CD4-positive, alpha-beta T cell treated with Interleukin-21 for 1 hour (primary cell): ENCODE results near the gene BORCS8.
"Not testable (repeated sequence)": the region's sequence is repeated elsewhere in the genome, so short reads cannot be mapped to it uniquely, and the experiment has no call there.

ENCODE experiments used
- DNase-seq: peaks from one replicate; pipeline ENCODE4 v3.0.0-alpha.2; 2020

BORCS8 gene

DNA sequence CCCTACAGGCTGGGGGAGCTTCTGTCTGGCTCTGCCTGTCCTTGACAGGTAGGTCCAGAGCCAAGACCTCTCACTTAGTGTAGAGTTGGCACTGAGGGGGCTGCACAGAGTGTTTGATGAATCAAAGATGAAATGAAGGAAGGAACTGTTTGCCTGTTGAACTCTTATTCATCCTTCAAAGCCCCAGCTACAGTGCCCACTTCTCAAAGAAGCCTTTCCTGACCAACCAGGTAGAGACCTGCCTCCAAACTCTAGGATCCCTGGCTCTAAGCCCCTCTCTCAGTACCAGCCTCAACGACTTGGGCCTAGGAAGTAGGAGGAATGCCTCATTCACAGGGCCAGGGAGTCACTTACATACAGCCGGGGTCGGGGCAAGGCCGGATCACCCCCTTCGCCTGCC lies 44.6 kb downstream of the BORCS8 start:
- no peak for DNase-seq

DNA sequence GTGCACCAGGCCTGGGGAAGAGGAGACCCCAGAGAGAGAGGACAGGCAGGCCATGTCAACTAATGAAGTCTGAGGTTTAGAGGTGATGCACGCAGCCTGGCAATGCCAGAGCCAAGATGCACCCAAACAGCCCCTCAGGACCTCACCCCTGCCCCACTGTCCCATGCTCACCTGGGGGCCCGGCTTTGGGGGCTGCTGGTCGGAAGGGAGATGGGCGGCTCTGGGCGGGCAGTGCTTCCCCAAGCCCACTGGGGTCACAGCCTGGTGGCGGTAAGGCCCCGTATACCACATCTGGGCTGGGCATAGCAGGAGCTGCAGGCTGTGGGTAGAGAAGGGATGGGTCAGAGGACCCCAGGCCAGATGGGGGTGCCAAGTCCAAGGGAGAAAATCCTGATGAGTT lies 45.1 kb downstream of the BORCS8 start:
- DNase-seq: no peak

DNA sequence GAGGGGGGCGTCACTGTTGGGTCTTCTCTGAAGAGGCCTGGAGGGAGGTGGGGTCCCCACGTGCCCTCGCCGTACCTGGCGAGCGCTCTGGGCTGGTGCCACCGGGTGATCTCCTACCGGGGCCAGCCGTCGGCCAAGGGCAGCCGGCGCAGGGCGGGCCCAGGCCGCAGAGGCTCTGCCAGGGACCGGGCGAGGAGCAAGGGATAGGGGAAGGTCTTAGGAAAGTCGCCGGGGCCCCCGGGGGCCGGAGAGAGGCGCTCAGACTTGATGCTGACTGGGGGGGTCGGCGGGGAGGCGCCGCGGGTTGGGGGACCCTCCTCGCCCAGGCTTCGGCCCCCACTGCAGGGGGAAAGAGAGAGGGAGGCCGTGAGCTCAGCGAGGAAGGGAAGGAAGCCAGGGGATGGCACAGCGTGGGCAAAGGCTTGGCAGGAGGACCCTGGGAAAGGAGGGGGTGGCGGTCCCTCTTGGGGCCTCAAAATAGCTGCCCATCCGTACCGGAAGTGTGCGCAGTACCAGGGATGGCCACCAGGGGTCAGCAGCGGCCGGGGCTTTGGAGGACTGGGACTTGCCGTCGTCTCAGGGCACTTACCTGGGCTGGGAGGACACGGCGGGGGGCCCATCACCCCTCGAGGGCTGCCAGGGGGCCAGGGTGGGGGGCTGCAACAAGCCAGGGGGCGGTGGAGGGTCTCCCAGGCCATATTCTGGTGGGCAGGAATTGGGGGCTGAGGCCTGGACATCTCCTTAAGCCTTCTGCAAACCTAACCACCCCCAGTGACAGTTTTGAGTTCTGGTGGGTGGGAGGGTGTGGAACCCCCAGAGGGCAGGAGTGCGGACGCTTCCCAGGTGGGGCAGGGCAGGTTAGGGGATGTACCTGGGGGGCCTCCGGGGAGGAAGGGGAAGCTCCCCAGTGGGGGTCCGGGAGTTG lies 46.0 kb downstream of the BORCS8 start:
- DNase-seq: peak; percentile 85

DNA sequence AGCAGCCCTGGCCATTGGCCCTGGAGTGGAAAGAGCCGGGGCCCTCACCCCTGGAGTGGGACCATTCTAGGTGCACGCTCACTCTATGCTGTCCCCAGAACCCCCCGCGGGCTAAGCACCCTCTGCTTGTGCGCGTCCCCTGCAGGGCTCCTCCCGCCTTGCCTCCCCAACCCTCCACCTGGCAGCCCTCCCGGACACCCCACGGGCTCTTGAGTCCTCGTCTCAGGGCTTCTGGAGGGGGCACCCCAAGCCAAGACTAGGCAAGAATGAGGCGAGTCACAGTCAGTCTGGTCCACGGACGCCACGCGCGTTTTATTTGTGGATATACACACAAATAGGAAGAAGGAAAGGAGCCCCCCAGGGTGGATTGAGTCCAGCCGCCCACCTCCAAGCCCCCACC lies 46.7 kb downstream of the BORCS8 start:
- DNase-seq: no peak

DNA sequence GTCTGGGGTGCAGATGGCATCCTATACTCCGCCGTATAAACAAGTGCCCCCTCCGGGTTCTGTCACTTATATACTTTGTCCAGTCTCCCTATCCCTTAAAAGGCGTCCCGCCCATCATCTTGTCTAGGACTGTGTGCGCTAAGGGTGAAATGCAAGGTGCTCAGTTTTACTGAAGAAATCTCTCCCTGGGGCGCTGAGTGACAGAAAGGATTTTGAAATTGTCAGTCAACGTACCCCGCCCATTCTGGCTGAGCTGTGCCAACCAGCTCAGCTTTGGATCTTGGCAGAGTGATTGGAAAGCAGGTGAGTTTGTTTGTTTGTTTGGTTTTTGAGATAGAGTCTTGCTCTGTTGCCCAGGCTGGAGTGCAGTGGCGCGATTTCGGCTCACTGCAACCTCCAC lies 49.6 kb downstream of the BORCS8 start:
- DNase-seq: no peak

DNA sequence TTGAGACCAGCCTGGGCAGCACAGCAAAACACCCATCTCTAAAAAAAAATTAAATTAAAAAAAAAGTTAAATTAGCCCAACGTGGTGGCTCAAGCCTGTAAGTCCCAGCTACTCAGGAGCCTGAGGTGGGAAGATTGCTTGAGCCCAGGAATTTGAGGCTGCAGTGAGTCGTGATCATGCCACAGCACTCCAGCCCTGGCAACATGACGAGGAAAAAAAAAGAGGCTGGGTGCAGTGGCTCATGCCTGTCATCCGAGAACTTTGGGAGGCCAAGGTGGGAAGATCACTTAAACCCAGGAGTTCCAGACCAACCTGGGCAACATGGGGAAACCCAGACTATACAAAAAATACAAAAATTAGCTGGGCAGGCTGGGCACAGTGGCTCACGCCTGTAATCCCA lies 51.5 kb downstream of the BORCS8 start:
- DNase-seq: no peak

DNA sequence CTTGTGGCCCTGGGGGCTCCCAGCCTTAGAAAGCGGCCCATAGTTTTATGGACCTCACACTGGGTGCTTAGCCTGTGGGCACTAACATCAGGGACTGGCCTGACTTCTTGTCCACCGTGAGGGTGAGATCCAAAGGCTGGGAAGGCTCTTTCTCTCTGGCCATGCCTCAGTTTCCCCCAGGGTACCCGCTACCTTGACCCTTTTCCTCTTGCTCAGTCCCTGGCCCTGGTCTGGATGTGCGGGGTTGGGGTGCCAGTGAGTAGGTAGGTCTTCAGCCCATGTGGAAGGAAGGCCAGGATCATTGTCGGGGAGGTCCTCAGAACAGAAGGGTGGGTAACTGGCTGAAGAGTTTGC lies 52.1 kb downstream of the BORCS8 start:
- no peak for DNase-seq

DNA sequence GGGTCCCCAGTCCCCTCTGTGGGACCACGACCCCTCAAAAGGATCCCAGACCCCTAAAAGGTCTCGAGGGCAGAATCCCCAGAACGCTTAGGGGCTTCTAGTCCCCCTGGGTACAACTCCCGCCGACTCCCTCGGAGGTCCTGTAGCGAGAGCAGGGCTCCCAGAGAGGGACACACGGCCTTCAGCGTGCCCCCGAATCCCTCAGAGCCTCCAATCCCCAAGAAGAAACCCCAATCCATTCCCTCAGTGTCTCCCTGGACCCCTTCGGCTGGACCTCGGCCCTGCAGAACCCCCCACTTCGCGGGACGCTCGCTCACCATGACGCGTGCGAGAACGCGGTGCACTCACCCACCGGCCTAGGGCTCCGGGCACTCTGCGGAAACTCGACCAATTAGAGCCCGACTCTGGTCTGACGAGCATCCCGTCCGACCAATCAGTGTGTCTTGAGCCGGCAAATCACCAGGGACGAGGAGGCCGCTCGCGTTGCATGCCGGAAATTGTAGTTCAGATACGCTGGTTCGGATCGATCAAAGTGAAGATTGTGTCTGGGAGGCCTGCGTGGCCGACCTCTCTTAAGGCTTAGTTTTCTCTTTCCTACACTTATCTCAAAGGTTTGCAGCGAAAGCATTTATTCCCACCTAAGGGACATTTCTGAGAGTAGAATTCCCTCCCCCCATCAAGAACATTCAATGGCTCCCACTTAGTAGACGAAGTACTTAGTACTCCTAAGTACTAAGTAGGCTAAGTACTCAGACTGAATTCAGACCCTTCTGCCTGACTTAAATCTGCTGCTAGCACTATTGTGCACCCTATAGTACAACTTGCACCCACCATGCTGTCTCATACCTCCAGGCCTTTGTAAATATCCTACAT lies 53.6 kb downstream of the BORCS8 start, which contains the start of gene TMEM161A:
Gene TMEM161A, minus strand, starts transcription at position 370 of the 873 bp plus-strand sequence. Its CDS starts 50 bp downstream, at position 320.
- DNase-seq: peak; percentile 98

DNA sequence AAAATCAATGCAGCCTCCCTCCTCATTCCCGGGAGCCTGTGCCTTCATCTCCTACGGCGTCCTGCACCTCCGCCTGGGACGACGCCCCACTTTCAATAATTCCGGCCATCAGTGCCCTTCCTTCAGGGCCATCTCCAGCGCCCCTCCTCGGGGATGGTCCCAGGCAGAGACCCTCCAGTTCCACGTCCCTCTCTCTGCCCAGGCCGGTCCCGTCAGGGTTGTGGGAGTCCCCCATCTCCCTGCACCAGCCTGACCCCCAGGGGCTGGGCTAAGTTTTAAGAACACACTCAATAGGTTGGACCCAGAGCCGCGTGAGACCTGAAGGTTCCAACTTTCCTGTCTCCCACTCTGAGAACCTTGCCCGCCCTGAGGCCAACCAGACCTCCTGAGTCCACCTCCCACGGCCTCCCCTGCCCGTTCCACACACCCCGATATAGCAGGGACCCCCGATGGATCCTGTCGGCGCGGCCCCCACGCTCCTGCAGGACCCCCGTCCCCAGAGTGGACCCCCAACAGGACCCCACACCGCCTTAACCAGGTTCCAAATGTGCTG lies 54.3 kb downstream of the BORCS8 start:
- DNase-seq: no peak

DNA sequence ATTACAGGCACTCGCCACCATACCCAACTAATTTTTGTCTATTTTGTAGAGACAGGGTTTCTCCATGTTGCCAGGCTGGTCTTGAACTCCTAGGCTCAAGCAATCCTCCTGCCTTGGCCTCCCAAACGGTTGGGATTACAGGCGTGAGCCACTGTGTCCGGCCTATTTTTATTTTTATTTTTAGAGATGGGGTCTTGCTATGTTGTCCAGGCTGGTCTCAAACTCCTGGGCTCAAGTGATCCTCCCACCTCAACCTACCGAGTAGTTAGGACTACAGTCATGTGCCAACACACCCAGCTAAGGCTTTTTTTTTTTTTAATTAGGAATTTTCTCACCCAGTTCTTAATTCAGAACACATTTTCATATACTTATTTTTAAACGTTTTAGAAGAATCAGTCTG lies 56.2 kb downstream of the BORCS8 start:
- not testable (repeated sequence) for DNase-seq

DNA sequence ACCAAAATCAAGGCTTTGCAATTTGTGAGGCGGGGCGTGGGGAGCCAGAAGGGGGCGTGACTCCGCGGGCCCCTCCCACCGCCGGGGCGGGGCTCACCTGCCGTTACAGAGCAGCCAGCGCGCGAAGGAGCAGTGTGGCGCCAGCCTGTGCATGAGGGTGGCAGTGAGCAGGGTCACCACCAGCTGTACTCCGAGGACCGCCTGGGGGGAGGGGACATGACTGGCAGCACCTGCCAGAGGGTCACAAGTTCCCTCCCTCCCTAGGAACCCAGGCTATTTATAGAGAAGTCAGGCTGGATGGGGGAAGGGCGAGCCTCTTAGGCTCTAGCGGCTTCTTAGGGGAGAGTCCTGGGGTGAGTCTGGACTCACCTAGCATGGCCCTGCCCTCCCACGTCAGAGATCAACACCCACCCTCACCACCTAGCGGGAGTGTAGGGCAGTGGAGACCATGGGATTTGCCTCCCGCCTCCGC lies 57.2 kb downstream of the BORCS8 start:
- peak; percentile 36 for DNase-seq

DNA sequence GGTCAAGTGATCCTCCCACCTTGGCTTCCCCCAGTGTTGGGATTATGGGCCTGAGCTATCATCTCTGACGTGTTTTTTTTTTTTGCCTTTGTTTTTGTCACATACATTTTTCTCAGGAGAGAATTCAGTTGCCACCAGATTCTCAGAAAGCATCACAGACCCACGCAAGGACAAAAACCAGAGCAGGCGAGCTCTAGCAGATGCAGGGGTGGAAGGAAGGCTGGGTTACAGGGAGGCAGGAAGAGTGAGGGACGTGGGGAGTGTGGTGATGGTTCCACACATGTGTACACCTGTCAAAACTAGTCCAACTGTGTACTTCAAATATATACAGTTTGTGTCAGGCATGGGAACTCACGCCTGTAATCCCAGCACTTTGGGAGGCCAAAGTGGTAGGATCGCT lies 58.0 kb downstream of the BORCS8 start:
- no peak for DNase-seq

DNA sequence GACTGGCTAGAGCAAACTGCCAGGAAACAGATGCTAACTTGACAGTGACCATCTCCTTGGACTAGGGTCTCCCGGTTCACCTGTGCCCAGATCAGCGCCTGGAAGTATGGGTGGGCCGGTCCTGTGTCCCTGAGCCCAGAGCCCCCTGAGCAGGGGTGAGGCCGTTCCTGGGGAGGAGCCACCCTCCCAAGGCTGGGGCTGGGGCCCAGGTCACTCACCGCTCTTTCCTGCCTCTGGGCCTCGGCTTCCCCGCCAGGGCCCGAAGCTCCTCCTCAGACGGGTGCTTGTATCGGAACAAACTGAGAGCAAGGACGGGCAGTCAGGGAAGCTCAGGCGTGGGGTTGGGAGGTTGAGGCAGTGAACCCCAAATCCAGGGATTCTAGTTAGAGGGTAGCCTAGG lies 59.0 kb downstream of the BORCS8 start:
- no peak for DNase-seq

DNA sequence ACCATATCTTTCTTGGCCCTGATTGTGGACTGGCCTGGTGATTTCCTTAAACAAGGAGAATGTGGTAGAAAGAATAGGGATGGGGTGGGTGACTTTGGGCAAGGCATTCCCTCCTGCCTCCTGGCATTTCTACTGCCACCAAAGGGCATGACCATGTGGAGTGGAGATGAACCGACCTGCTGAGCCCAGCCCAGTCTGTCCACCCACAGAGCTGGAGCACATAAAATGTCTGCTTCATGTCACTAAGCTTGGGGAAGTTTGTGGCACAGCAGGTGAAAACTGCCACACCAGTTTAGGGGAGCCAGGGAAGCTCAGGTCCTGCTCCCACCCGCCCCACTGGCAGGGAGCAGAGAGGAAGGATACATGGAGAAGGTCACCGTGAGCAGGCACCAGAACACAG lies 60.0 kb downstream of the BORCS8 start:
- no peak for DNase-seq
